ENCODE data around the gene MDFIC.

MDFIC gene

GRCh38 chr7:115056019-115056418 lies 134.1 kb downstream of the MDFIC start:
- no peaks in the 10 kb centered on the region for H3K36me3 ChIP-seq (replicated peaks)
- in situ Hi-C loops (cut with HindIII; ENCODE audit: low pct_ligation_motif_present, low sequenced_read_pairs), result no loop called here
- no peak overlapping the region for H3K4me3 ChIP-seq (ENCODE audit: low read depth, low read length)
- DNase-seq, result no peak
- no peak overlapping the region for H3K27ac ChIP-seq
- TF ChIP-seq, protein P1, sequence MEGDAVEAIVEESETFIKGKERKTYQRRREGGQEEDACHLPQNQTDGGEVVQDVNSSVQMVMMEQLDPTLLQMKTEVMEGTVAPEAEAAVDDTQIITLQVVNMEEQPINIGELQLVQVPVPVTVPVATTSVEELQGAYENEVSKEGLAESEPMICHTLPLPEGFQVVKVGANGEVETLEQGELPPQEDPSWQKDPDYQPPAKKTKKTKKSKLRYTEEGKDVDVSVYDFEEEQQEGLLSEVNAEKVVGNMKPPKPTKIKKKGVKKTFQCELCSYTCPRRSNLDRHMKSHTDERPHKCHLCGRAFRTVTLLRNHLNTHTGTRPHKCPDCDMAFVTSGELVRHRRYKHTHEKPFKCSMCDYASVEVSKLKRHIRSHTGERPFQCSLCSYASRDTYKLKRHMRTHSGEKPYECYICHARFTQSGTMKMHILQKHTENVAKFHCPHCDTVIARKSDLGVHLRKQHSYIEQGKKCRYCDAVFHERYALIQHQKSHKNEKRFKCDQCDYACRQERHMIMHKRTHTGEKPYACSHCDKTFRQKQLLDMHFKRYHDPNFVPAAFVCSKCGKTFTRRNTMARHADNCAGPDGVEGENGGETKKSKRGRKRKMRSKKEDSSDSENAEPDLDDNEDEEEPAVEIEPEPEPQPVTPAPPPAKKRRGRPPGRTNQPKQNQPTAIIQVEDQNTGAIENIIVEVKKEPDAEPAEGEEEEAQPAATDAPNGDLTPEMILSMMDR (IDR thresholded peaks at IDR 0.05; ENCODE audit: low read depth, low read length, missing control alignments), result no peak
- H3K27me3 ChIP-seq (replicated peaks), result no peaks in the 10 kb centered on the region

- H3K27ac ChIP-seq, result no peak overlapping the region
- no peak overlapping the region for H3K4me3 ChIP-seq (ENCODE audit: low read depth, low read length)
- H3K27me3 ChIP-seq (replicated peaks), result no peaks in the 10 kb centered on the region
- TF ChIP-seq, protein P1 (IDR thresholded peaks at IDR 0.05; ENCODE audit: low read depth, low read length, missing control alignments), result no peak
- H3K36me3 ChIP-seq (replicated peaks), result no peaks in the 10 kb centered on the region
- in situ Hi-C loops (cut with HindIII; ENCODE audit: low pct_ligation_motif_present, low sequenced_read_pairs), result no loop called here
- no peak for DNase-seq
Measured at GRCh38 chr7:115058726-115059125, 136.8 kb downstream of the MDFIC start.

DNA sequence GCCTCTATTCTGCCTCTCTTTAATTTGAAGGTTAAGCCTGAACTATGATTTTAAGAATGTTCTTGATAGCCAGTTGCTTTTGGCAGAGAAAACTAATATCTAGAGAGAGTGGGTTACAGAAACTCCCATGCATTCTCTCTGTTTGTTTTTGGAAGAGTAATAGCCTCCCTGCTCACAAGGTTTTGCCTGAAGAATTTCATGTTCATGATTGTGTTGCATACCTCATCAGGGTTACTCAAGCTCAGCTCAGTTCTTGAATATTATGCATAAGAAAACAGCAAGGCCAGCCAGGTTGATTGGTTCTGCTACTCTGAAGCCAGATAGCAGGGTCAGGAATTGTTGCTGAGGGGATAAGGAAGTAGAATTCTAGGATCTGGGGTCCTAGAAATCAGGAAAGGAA lies 137.4 kb downstream of the MDFIC start:
- DNase-seq, result no peak
- TF ChIP-seq, protein P1 (IDR thresholded peaks at IDR 0.05; ENCODE audit: low read depth, low read length, missing control alignments), result no peak
- H3K4me3 ChIP-seq (ENCODE audit: low read depth, low read length), result no peak overlapping the region
- H3K27ac ChIP-seq, result no peak overlapping the region
- in situ Hi-C loops (cut with HindIII; ENCODE audit: low pct_ligation_motif_present, low sequenced_read_pairs), result no loop called here
- no peaks in the 10 kb centered on the region for H3K36me3 ChIP-seq (replicated peaks)
- no peaks in the 10 kb centered on the region for H3K27me3 ChIP-seq (replicated peaks)

DNA sequence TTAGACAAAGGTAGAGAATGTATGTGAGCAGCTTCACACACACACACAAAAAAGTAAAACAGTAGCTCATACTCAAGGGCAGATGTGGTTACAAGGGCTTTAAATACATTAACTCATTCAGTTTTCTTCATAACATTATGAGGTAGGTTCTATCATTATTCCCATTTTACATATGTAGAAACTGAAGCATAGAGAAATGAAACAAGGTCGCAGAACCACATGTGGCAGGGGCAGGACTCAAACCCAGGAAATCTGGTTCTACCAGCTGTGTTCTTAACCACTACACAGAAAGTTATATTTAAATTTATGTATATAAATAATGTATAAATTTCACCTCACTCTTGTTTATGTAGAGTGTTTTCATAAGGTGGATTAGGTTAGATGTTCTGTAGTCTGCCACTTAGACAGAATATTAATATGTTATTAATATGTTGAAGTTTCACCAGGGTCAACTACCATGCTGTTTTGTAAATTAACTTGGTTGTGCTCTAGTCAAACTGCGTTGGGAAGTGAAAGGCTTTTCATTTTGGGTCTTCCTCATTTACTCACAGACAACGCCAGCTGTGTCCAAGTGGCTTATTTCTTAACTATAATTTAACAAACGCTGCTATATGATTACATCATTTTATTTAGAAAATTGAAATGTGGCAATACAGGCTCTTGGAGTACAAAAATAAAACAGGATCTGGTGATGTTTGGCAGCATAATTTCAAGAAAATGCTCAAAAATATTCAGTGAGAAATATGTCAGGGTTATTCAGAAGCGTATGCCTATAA lies 138.4 kb downstream of the MDFIC start:
- no peak for DNase-seq
- Histone ChIP-seq H3K27me3 (replicated peaks) (no peaks in the 10 kb centered on the region), H3K27ac (no peak overlapping the region), H3K4me3 (ENCODE audit: low read depth, low read length) (no peak overlapping the region), H3K36me3 (replicated peaks) (no peaks in the 10 kb centered on the region)
- in situ Hi-C loops (cut with HindIII; ENCODE audit: low pct_ligation_motif_present, low sequenced_read_pairs), result no loop called here
- TF ChIP-seq, protein P1 (IDR thresholded peaks at IDR 0.05; ENCODE audit: low read depth, low read length, missing control alignments), result no peak

- no peak for DNase-seq
- no peaks in the 10 kb centered on the region for H3K36me3 ChIP-seq (replicated peaks)
- H3K27ac ChIP-seq, result no peak overlapping the region
- no peak overlapping the region for H3K4me3 ChIP-seq (ENCODE audit: low read depth, low read length)
- in situ Hi-C loops (cut with HindIII; ENCODE audit: low pct_ligation_motif_present, low sequenced_read_pairs), result no loop called here
- TF ChIP-seq, protein P1 (IDR thresholded peaks at IDR 0.05; ENCODE audit: low read depth, low read length, missing control alignments), result no peak
- H3K27me3 ChIP-seq (replicated peaks), result no peaks in the 10 kb centered on the region
Measured at GRCh38 chr7:115066050-115066449, 144.2 kb downstream of the MDFIC start.

GRCh38 chr7:115066634-115067033 lies 144.7 kb downstream of the MDFIC start:
- in situ Hi-C loops (cut with HindIII; ENCODE audit: low pct_ligation_motif_present, low sequenced_read_pairs), result no loop called here
- Histone ChIP-seq H3K36me3 (replicated peaks) (no peaks in the 10 kb centered on the region), H3K27ac (no peak overlapping the region), H3K27me3 (replicated peaks) (no peaks in the 10 kb centered on the region), H3K4me3 (ENCODE audit: low read depth, low read length) (no peak overlapping the region)
- TF ChIP-seq, protein P1 (IDR thresholded peaks at IDR 0.05; ENCODE audit: low read depth, low read length, missing control alignments), result no peak
- DNase-seq, result no peak

Data from brain microvascular endothelial cell (primary cell).